Measurements from ENCODE around the gene SEMA3F. TPM values are rescaled to one million over a fixed set of nuclear protein-coding genes. Genes with fewer than 3 reads are reported as not detected.

SEMA3F gene
- total RNA-seq, 1 experiment from 2014 or later = 34.0 TPM

GRCh38 chr3:50195501-50196252, 40.6 kb downstream of the SEMA3F start:
- Histone ChIP-seq H3K27me3 (ENCODE audit: insufficient read depth, low read depth) (no peaks in the 10 kb centered on the region), H3K4me1 (replicated peaks; ENCODE audit: insufficient read depth) (0 out of 2 replicates have a peak, but pooled peaks cover 7% of the 10 kb centered on the region), H3K9me2 (ENCODE audit: insufficient read depth) (no peaks in the 10 kb centered on the region), H3K9me3 (ENCODE audit: insufficient read depth, low read depth) (no peaks in the 10 kb centered on the region), H3K36me3 (ENCODE audit: low read depth) (no peaks in the 10 kb centered on the region), H3F3A (ENCODE audit: insufficient read depth, low read depth) (0 out of 2 replicates have a peak, but pooled peaks cover 2% of the 10 kb centered on the region), H4K20me1 (ENCODE audit: insufficient read depth) (no peaks in the 10 kb centered on the region), H3K27ac (no peak overlapping the region), H2AFZ (no peak overlapping the region), H3K79me2 (ENCODE audit: low read depth) (no peaks in the 10 kb centered on the region), H3K4me3 (no peak overlapping the region), H3K4me2 (no peak overlapping the region; the same call in 1 of the 2 replicates)
- peak in 1 of 2 experiments; percentile 41 for DNase-seq
- no TSS peak for BruUV-seq (replicated peaks)
- CTCF ChIA-PET = interaction anchor here (0.5 to 1.7 kb wide), 6 partner anchors 10 to 415 kb away, joined by 3 to 13 read pairs (median 6); no protein-coding TSS in a partner anchor
- intact Hi-C loops (cut with micrococcal nuclease; ENCODE audit: unreplicated experiment) = no loop called here
- POLR2A ChIA-PET (ENCODE audit: unreplicated experiment) = interaction anchor here (0.5 to 0.8 kb wide), 2 partner anchors 31 to 322 kb away, joined by 4 to 10 read pairs; no protein-coding TSS in a partner anchor
- no peak for TF ChIP-seq CTCF (conservative IDR thresholded peaks at IDR 0.05)
- no peak for TF ChIP-seq EZH2 (IDR thresholded peaks at IDR 0.05; ENCODE audit: low read depth)

- no peak overlapping the region for H2AFZ ChIP-seq
- H3K27ac ChIP-seq = no peak overlapping the region
- no peaks in the 10 kb centered on the region for H3K36me3 ChIP-seq (ENCODE audit: low read depth)
- ChIA-PET POLR2A (ENCODE audit: unreplicated experiment) (interaction anchor here (0.8 kb wide), 1 partner anchor 323 kb away, joined by 4 read pairs; no protein-coding TSS in a partner anchor), CTCF (interaction anchor here (0.5 kb wide), 1 partner anchor 414 kb away, joined by 3 read pairs; no protein-coding TSS in a partner anchor)
- 0 out of 2 replicates have a peak, but pooled peaks cover 7% of the 10 kb centered on the region for H3K4me1 ChIP-seq (replicated peaks; ENCODE audit: insufficient read depth)
- H3K9me2 ChIP-seq (ENCODE audit: insufficient read depth) = no peaks in the 10 kb centered on the region
- no peaks in the 10 kb centered on the region for H3K27me3 ChIP-seq (ENCODE audit: insufficient read depth, low read depth)
- TF ChIP-seq CTCF (conservative IDR thresholded peaks at IDR 0.05) (no peak), EZH2 (IDR thresholded peaks at IDR 0.05; ENCODE audit: low read depth) (no peak)
- H3K4me3 ChIP-seq = no peak overlapping the region
- H3K79me2 ChIP-seq (ENCODE audit: low read depth) = no peaks in the 10 kb centered on the region
- H3K4me2 ChIP-seq = no peak overlapping the region
- intact Hi-C loops (cut with micrococcal nuclease; ENCODE audit: unreplicated experiment) = no loop called here
- BruUV-seq (replicated peaks) = no TSS peak
- H3F3A ChIP-seq (ENCODE audit: insufficient read depth, low read depth) = 0 out of 2 replicates have a peak, but pooled peaks cover 2% of the 10 kb centered on the region
- DNase-seq = no peak
- H3K9me3 ChIP-seq (ENCODE audit: insufficient read depth, low read depth) = no peaks in the 10 kb centered on the region
- no peaks in the 10 kb centered on the region for H4K20me1 ChIP-seq (ENCODE audit: insufficient read depth)
Observed at GRCh38 chr3:50196253-50196801, 41.2 kb downstream of the SEMA3F start.

DNA sequence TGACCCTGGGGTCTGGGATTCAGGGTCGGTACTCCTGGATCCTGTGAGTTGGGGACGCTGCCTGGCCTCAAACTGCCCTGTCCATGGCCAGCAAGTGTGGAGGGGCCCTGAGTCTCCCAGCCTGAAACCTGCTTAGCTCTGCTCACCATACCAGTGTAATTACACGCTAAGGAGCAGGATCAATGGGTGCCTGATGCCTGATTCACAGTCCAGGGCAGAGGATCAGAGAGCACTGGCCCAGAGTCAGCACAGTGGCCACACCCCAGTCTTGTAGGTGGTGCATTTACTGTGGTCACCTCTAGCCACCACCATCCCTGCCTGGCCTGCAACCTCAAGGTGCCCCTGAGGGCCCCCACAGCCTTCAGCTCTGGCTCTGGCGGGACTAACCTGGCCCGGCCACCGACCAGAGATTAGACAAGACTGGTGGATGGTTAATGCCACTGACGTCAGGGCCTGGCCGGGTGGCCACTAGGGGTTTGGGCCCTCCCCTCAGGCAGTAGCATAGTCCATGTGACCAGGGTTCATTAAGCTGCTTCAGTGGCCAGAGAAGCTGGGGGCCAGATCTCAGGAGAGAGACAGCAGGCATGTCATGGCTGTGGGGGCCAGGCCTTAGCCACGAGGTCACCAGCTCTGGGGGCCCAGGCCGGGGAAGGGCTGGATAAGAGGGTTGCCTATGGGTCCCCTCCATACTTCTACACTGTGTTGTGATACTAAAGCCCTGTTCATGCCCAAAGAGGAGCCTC, 46.6 kb downstream of the SEMA3F start:
- CTCF ChIA-PET = interaction anchor here (0.5 to 0.6 kb wide), 2 partner anchors 23 to 316 kb away, joined by 4 to 5 read pairs; no protein-coding TSS in a partner anchor
- POLR2A ChIA-PET (ENCODE audit: unreplicated experiment) = interaction anchor here (0.6 kb wide), 1 partner anchor 136 kb away, joined by 3 read pairs; no protein-coding TSS in a partner anchor
- Histone ChIP-seq H2AFZ (no peak overlapping the region), H3K9me2 (ENCODE audit: insufficient read depth) (no peaks in the 10 kb centered on the region), H3K27ac (no peak overlapping the region), H3F3A (ENCODE audit: insufficient read depth, low read depth) (no peaks in the 10 kb centered on the region), H3K4me1 (replicated peaks; ENCODE audit: insufficient read depth) (no peaks in the 10 kb centered on the region), H3K36me3 (ENCODE audit: low read depth) (no peaks in the 10 kb centered on the region), H3K79me2 (ENCODE audit: low read depth) (no peaks in the 10 kb centered on the region), H3K4me3 (no peak overlapping the region), H3K9me3 (ENCODE audit: insufficient read depth, low read depth) (no peaks in the 10 kb centered on the region), H3K27me3 (ENCODE audit: insufficient read depth, low read depth) (peaks cover 21% of the 10 kb centered on the region; the same call in 1 of the 2 replicates), H3K4me2 (no peak overlapping the region), H4K20me1 (ENCODE audit: insufficient read depth) (no peaks in the 10 kb centered on the region)
- no peak for DNase-seq
- no peak for TF ChIP-seq EZH2 (IDR thresholded peaks at IDR 0.05; ENCODE audit: low read depth)
- no peak for TF ChIP-seq CTCF (conservative IDR thresholded peaks at IDR 0.05)
- intact Hi-C loops (cut with micrococcal nuclease; ENCODE audit: unreplicated experiment) = no loop called here
- no TSS peak for BruUV-seq (replicated peaks)

Data from PC-9 (cell line).